ENCODE results near the gene LDHA.
"Not testable (repeated sequence)": the region's sequence is repeated elsewhere in the genome, so short reads cannot be mapped to it uniquely, and the experiment has no call there.

The LDHA gene

GRCh38 chr11:18404062-18404461, 9.7 kb downstream of the LDHA start:
- Histone ChIP-seq H3K4me3 (no peak overlapping the region), H3K27ac (no peak overlapping the region)
- DNase-seq (ENCODE audit: low spot score), result no peak
- TF ChIP-seq CTCF (IDR thresholded peaks at IDR 0.05), result no peak

- not testable (repeated sequence) for DNase-seq (ENCODE audit: low spot score); H3K27ac ChIP-seq; H3K4me3 ChIP-seq
Measured at GRCh38 chr11:18407400-18407799, 13.0 kb downstream of the LDHA start.

DNA sequence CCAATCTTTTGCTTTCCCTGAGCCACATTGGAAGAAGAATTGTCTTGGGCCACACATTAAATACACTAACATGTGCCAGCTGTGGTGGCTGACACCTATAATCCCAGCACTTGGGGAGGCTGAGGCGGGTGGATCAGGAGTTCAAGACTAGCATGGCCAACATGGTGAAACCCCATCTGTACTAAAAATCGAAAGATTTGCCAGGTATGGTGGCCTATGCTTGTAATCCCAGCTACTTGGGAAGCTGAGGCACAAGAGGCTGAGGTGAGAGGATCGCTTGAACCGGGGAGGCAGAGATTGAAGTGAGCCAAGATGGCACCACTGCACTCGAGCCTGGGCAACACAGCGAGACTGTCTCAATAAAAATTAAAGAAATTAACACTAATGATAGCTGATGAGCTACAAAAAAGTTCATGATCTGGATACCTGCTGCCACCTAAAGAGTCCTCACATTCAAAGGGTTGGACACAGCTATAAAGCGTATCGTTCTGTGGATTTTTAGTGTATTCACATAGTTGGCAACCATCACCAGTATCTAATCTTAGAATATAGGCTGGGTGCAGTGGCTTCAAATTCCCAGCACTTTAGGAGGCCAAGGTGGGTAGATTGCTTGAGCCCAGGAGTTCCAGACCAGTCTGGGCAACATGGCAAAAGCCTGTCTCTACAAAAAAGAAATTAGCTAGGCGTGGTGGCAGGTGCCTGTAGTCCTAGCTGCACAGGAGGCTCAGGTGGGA, 14.4 kb downstream of the LDHA start:
- no peak for DNase-seq (ENCODE audit: low spot score)
- TF ChIP-seq CTCF (IDR thresholded peaks at IDR 0.05), result no peak
- Histone ChIP-seq H3K27ac (no peak overlapping the region), H3K4me3 (no peak overlapping the region)

- H3K4me3 ChIP-seq, result no peak overlapping the region
Measured at GRCh38 chr11:18416459-18416858, 22.1 kb downstream of the LDHA start.

DNA sequence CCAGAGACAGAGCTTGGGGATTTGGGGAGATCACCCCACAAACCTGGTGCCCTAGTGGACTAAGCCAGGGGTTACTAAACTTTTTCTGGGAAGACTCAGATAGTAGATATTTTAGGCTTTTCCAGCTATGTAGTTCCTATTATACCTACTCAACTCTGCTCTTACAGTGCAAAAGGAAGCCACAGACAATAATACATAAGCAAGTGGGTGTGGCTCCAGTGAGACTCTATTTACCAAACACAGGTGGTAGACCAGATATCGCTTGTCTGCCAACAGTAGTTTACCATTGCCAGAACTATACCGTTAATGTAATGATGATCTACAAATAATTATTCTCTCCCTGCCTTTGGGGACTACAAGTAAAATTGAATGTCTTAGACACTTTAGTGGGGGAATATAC, 24.7 kb downstream of the LDHA start:
- no peak overlapping the region for H3K27ac ChIP-seq
- no peak for DNase-seq (ENCODE audit: low spot score)
- no peak overlapping the region for H3K4me3 ChIP-seq
- TF ChIP-seq CTCF (IDR thresholded peaks at IDR 0.05), result no peak

More at GRCh38 chr11:18416459-18416858, 22.1 kb downstream of the LDHA start:
- H3K27ac ChIP-seq, result no peak overlapping the region
- no peak for DNase-seq (ENCODE audit: low spot score)
- no peak for TF ChIP-seq CTCF (IDR thresholded peaks at IDR 0.05)

DNA sequence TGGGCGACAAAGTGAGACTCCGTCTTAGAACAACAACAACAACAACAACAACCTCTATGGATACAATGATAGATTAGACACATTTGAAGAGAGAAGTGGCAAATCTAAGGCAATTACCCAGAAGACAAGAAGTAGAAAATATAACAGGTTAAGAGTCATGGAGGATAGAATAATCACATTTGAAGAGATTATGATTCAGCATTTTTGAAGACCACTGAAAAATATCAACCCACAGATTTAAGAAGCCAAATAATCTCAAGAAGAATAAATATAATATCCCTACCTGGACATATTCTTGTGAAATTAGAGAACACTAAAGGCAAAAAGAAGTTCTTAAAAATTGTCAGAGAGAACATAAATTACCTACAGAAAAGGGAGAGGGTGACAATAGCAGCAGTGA, 25.7 kb downstream of the LDHA start:
- no peak for DNase-seq (ENCODE audit: low spot score)
- TF ChIP-seq CTCF (IDR thresholded peaks at IDR 0.05), result no peak
- Histone ChIP-seq H3K4me3 (no peak overlapping the region), H3K27ac (no peak overlapping the region)

DNA sequence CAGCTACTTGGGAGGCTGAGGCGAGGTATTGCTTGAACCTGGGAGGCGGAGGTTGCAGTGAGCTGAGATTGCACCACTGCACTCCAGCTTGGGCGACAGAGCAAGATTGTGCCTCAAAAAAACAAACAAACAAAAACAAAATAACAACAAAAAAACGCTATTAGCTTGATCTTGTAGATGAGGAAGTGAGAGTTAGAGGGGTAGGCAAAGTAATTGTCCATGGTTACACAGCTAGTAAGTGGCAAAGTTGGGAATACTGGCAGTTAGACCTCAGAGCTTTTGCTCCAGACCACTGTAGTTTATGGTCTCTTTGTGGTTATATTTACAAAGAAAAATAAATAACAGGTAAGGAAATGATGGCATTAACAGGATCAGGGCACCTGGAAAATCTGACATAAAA, 32.9 kb downstream of the LDHA start:
- DNase-seq (ENCODE audit: low spot score), result no peak
- no peak overlapping the region for H3K27ac ChIP-seq
- H3K4me3 ChIP-seq, result no peak overlapping the region
- no peak for TF ChIP-seq CTCF (IDR thresholded peaks at IDR 0.05)

Data from coronary artery (tissue), 2 donors.